Pancreas (tissue), 10 donors: ENCODE measurements around the gene SND1. TPM values are rescaled to one million over a fixed set of nuclear protein-coding genes. Genes with fewer than 3 reads are reported as not detected.
A peak's percentile ranks its signal among the peaks of the same experiment; 100 is the strongest.

ENCODE experiments used
- ATAC-seq, 4 donors: fragments of 200-7000 bp; cut with Tn5 transposase; one replicate each; pipeline versions ENCODE4 v1.8.0 to v1.9.1; 2020; ENCODE audit warnings: mild to moderate bottlenecking in 4 of 4, moderate library complexity in 4 of 4
- DNase-seq, 6 donors: peaks; one replicate each; pipeline ENCODE4 v3.0.0-alpha.2; 2020
- FAIRE-seq: peaks from 2 replicates; lab custom pipeline; 2012; peaks lifted over from hg19 to GRCh38; lab: Jason Lieb, UNC
- H3K27ac ChIP-seq, 4 donors: fragments of 200-600 bp; sonication (generic); 1 replicate in 3 of 4; 2 replicates in 1 of 4; pipeline versions ENCODE4 v1.5.0 to v1.8.0; 2020
- H3K27me3 ChIP-seq, 4 donors: fragments of 200-600 bp; one replicate each; pipeline ENCODE4 v1.8.0; 2021
- H3K36me3 ChIP-seq, 3 donors: fragments of 200-600 bp; sonication (generic) in 1 of 3; one replicate each; pipeline versions ENCODE4 v1.5.0 to v1.8.0; 2020 to 2021
- H3K4me1 ChIP-seq, 3 donors: fragments of 200-600 bp; one replicate each; pipeline ENCODE4 v1.8.0; 2021
- H3K4me3 ChIP-seq, 4 donors: fragments of 200-600 bp; sonication (generic) in 2 of 4; one replicate each; pipeline versions ENCODE4 v1.5.0 to v1.8.0; 2020 to 2021
- H3K9me3 ChIP-seq, 4 donors: fragments of 200-600 bp; one replicate each; pipeline ENCODE4 v1.8.0; 2021
- WGBS, 2 donors: extraction: QIAGEN DNeasy Blood & Tissue Kit; methylation state at CpG; one replicate each; pipeline ENCODE4 v1.1.7; 2013; 5-methylcytosine and 5-hydroxymethylcytosine counted together
- intact Hi-C, 3 donors: fragments of 100-400 bp; cut with DNase I; formaldehyde crosslinking; loops; one replicate each; pipeline versions ENCODE4 v1.11.1 to v1.14.2; 2022
- polyA plus RNA-seq, 2 donors: library from polyadenylated mRNA; stranded (reverse); fragments of 200-250 nt; gene quantifications; one replicate each; pipeline ENCODE4 v1.2.3, GENCODE V29; 2013
- total RNA-seq, 6 donors: library from RNA; stranded (reverse); fragmentation: NEBNext Ultra II Directional in 4 of 6; extraction: Animal tissue kit (Norgen Biotek cat#: 25700) in 4 of 6; gene quantifications; one replicate each; pipeline versions ENCODE4 v1.2.1 to v1.2.4, GENCODE V29; 2021 to 2023
- TF ChIP-seq, protein P1 (sequence below), 4 donors: fragments of 200-600 bp; sonication (generic) in 3 of 4; IDR thresholded peaks; one replicate each; pipeline versions ENCODE4 v1.5.0 to v1.8.0; 2021; ENCODE audit warnings: antibody characterized with exemption in 4 of 4
- donor health status: healthy with polysubstance abuse.
- donor health status: DM: no; HTN: no; CAD: no; lungs with moderate emphysema.
- donor health status: DM: no; HTN: no; CAD: no.
- donor health status: control.
- donor health status: control.
- donor health status: Bipolar disorder and iron deficiency.
- donor health status: DM: yes; HTN: yes; CAD: no.
- donor health status: DM: no; HTN: no; CAD: no.
- donor health status: DM: no; HTN: no; CAD: no.
- donor health status: DM: yes; HTN: yes; CAD: no.

Gene SND1
- total and polyA plus RNA-seq, 8 donors, result 84.1 to 308 (median 225) TPM

- Histone ChIP-seq H3K27me3 (no peaks in the 10 kb centered on the region), H3K36me3 (peaks cover 0 to 22% (median 1%) of the 10 kb centered on the region in 3 donors), H3K4me3 (no peak overlapping the region), H3K27ac (no peak overlapping the region), H3K9me3 (no peaks in the 10 kb centered on the region), H3K4me1 (no peaks in the 10 kb centered on the region)
- DNase-seq (no peak), ATAC-seq (no peak), FAIRE-seq (no peak)
- intact Hi-C loops, result no loop called here
- 87% methylated on average over 8 of the region's 8 CpGs for WGBS, 2 donors
- TF ChIP-seq, protein P1, sequence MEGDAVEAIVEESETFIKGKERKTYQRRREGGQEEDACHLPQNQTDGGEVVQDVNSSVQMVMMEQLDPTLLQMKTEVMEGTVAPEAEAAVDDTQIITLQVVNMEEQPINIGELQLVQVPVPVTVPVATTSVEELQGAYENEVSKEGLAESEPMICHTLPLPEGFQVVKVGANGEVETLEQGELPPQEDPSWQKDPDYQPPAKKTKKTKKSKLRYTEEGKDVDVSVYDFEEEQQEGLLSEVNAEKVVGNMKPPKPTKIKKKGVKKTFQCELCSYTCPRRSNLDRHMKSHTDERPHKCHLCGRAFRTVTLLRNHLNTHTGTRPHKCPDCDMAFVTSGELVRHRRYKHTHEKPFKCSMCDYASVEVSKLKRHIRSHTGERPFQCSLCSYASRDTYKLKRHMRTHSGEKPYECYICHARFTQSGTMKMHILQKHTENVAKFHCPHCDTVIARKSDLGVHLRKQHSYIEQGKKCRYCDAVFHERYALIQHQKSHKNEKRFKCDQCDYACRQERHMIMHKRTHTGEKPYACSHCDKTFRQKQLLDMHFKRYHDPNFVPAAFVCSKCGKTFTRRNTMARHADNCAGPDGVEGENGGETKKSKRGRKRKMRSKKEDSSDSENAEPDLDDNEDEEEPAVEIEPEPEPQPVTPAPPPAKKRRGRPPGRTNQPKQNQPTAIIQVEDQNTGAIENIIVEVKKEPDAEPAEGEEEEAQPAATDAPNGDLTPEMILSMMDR (IDR thresholded peaks at IDR 0.05), result no peak
Measured at GRCh38 chr7:128076196-128076795, 424.3 kb downstream of the SND1 start.

- ATAC-seq, result peak; percentile 62 to 77 (median 70)
- Histone ChIP-seq H3K4me1 (no peaks in the 10 kb centered on the region), H3K36me3 (peaks cover 0 to 28% (median 7%) of the 10 kb centered on the region in 3 donors), H3K9me3 (no peaks in the 10 kb centered on the region), H3K27ac (no peak overlapping the region), H3K27me3 (no peaks in the 10 kb centered on the region), H3K4me3 (no peak overlapping the region)
- TF ChIP-seq, protein P1 (IDR thresholded peaks at IDR 0.05), result no peak
- FAIRE-seq, result no peak
- WGBS, 2 donors, result 41 to 46% methylated on average over 7 of the region's 7 CpGs
- peak; percentile 48 to 91 (median 80) for DNase-seq
- intact Hi-C loops, result no loop called here
Measured at GRCh38 chr7:128076796-128077271, 424.8 kb downstream of the SND1 start.

- TF ChIP-seq, protein P1 (IDR thresholded peaks at IDR 0.05), result no peak
- H3K36me3 ChIP-seq, result peaks cover 0 to 28% (median 8%) of the 10 kb centered on the region in 3 donors
- DNase-seq (no peak), FAIRE-seq (no peak), ATAC-seq (no peak)
- intact Hi-C loops, result no loop called here
- H3K4me3 ChIP-seq, result no peak overlapping the region
- H3K9me3 ChIP-seq, result no peaks in the 10 kb centered on the region
- H3K4me1 ChIP-seq, result no peaks in the 10 kb centered on the region
- H3K27ac ChIP-seq, result no peak overlapping the region
- 92 to 94% methylated on average over 3 of the region's 3 CpGs for WGBS, 2 donors
- H3K27me3 ChIP-seq, result no peaks in the 10 kb centered on the region
Measured at GRCh38 chr7:128078309-128078708, 426.3 kb downstream of the SND1 start.

DNA sequence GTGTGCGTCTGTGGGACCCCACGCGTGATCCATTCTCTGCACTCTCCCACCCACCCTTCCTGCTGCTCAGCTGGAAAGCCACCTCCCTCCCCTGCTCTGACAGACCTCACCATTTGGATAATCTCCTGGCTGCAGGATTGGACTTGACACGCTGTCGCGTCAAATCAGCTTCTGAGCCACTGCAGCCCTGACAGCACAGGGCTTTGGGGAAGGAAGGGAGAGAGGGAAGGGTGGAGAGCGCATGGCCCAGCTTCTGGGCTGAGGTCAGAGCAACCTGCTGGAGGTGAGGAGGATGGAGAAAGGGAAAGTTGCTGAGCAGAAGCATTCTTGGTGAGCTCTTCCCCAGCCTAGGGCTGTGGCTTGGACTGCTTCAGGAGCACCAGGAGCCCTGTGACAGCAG, 428.2 kb downstream of the SND1 start:
- FAIRE-seq (no peak), ATAC-seq (no peak), DNase-seq (no peak)
- Histone ChIP-seq H3K4me3 (no peak overlapping the region), H3K27me3 (no peaks in the 10 kb centered on the region), H3K27ac (no peak overlapping the region), H3K4me1 (no peaks in the 10 kb centered on the region), H3K9me3 (no peaks in the 10 kb centered on the region), H3K36me3 (peaks cover 0 to 20% (median 8%) of the 10 kb centered on the region in 3 donors)
- intact Hi-C loops, result no loop called here
- TF ChIP-seq, protein P1 (IDR thresholded peaks at IDR 0.05), result no peak
- 93 to 94% methylated on average over 7 of the region's 7 CpGs for WGBS, 2 donors

DNA sequence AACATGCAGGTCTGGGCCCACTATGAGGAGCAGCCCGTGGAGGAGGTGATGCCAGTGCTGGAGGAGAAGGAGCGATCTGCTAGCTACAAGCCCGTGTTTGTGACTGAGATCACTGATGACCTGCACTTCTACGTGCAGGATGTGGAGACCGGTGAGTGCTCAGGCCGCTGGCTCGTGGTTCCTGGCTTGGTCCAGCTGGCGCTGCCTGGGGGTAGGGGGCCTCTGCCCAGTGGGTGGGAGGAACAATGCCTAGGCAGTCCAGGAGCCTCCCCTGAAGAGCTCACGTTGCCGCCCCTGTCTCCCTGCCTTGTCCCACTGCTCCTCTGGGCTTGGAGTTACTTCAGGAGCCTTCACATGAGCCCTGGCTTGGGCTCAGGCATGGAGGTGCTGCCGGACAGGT, 429.4 kb downstream of the SND1 start:
- intact Hi-C loops, result no loop called here
- 91 to 95% methylated on average over 11 of the region's 11 CpGs for WGBS, 2 donors
- DNase-seq (peak in 1 of 6 donors; percentile 46), FAIRE-seq (no peak), ATAC-seq (no peak)
- Histone ChIP-seq H3K4me1 (no peaks in the 10 kb centered on the region), H3K27ac (no peak overlapping the region), H3K4me3 (no peak overlapping the region), H3K9me3 (no peaks in the 10 kb centered on the region), H3K36me3 (peaks cover under 1 to 25% (median 15%) of the 10 kb centered on the region in 3 donors), H3K27me3 (no peaks in the 10 kb centered on the region)
- TF ChIP-seq, protein P1 (IDR thresholded peaks at IDR 0.05), result no peak
